GM19240 (cell line): ENCODE measurements around the gene IQGAP2.
"Not testable (repeated sequence)": the region's sequence is repeated elsewhere in the genome, so short reads cannot be mapped to it uniquely, and the experiment has no call there.

Source experiments
- DNase-seq: peaks from one replicate; pipeline ENCODE4 v3.0.0; 2011; ENCODE audit warnings: low spot score; ENCODE audit not compliant: insufficient read length

IQGAP2 gene

DNA sequence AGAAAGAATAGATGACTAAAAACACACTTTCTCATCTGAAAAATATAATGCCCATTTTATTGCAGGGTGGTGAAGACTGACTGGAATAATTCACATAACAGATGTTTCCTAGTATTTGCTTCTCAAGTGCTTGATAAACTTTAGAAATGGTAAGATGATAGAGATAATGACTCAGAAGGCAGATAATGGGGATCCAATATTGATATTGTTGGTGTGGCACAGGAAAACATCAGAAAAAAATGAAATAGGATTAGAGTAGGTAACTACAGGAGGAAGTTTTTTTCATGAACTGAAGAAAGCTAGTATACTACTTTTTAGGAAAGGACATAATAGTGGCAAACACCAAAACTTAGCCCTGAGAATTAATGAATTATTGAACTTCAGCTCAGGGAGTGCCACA lies 240.3 kb downstream of the IQGAP2 start:
- no peak for DNase-seq

- no peak for DNase-seq
Measured at GRCh38 chr5:76649140-76649539, 246.1 kb downstream of the IQGAP2 start.

GRCh38 chr5:76652809-76653414 lies 249.8 kb downstream of the IQGAP2 start:
- no peak for DNase-seq

- no peak for DNase-seq
Measured at GRCh38 chr5:76657091-76657490, 254.0 kb downstream of the IQGAP2 start.

- DNase-seq, result no peak
Measured at GRCh38 chr5:76657683-76658311, 254.7 kb downstream of the IQGAP2 start.

GRCh38 chr5:76660360-76660759 lies 257.3 kb downstream of the IQGAP2 start:
- DNase-seq, result no peak

DNA sequence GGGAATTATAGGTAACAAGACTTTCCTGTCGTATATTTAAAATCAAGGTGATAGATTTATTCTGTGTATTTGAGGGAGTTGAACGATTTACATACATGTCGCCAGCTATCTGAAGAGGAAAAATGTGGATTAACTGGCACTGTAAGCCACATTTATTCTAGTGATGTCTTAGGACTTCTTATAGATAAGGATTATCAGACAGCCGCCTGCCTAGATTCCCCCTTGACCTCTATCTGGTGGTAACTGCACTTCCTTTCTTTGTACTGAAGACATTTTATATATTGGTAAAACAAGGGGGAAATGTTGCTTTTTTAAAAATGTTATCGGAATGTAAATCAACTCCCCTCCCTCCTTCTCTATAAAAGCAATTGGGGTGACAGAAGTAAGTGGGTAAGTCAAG lies 259.4 kb downstream of the IQGAP2 start:
- no peak for DNase-seq

GRCh38 chr5:76663573-76663972 lies 260.5 kb downstream of the IQGAP2 start:
- DNase-seq, result no peak

GRCh38 chr5:76664079-76664478 lies 261.0 kb downstream of the IQGAP2 start:
- DNase-seq, result no peak

- DNase-seq, result no peak
Measured at GRCh38 chr5:76667495-76667894, 264.4 kb downstream of the IQGAP2 start.

DNA sequence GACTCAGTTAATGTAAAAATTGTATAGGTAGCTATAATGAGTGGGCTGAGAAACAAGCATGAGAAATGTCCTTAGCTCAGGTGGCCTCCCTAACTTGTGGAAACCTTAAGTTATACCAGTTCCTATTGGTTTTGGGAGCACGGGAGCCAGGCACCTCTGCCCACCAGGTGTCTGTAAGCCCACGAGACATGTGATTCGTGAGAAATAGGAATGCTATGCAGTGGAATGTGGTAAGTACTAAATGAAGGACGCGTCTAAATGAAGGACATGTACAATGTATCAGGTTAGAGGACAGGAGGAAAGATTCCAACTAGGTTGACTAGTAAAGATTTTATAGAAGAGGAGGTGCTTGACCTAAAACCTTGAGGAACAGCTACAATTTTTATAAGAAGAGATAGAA lies 266.2 kb downstream of the IQGAP2 start:
- DNase-seq, result no peak

DNA sequence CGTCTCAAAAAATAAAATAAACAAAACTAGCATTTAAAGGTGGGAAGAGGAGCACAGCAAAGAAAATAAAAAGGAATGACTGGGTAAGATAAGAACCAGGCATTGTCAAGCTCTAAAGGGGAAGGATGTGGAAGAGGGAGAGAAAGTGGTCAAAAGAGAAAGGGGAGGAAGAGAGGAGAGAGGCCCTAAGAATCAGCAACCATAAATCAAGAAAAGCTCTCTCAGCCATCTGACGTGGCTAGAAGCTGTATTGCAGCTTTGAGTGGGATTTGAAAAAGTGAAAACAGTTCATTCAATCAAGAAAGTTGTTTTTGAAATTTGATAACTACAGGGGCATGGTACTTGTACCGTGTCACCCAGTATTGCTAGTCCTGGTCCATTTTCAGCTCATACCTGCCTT lies 267.4 kb downstream of the IQGAP2 start:
- DNase-seq, result no peak

- no peak for DNase-seq
Measured at GRCh38 chr5:76672242-76672641, 269.2 kb downstream of the IQGAP2 start.

GRCh38 chr5:76673125-76673524 lies 270.0 kb downstream of the IQGAP2 start:
- DNase-seq, result no peak

DNA sequence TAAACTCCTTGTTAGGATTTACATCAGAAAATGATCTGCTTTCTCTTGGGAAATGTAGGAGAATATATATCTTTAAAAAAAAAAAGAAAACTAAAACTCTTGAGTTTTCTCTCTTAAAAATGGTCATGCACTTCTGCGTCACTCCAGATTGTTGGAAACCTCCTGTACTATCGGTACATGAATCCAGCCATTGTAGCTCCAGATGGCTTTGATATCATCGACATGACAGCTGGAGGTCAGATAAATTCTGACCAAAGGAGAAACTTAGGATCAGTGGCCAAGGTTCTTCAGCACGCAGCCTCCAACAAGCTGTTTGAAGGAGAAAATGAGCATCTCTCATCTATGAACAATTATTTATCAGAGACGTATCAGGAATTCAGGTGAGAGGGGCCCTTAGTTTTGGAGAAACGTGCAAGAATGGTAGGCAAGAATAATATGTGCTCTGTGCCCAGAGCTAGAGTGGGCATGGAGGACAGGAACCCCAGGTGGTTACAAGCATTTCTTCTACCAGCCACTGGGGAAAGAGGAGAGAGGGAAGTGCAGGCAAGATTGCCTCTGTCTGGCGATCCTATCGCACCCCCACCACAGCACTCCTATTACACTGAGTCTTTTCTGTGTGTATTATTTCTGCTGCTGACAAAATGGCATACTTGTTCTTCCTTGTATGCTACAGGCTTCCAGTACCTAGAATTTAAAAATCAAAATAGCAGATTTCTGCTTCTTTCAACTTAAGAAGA lies 271.4 kb downstream of the IQGAP2 start:
- DNase-seq, result no peak

GRCh38 chr5:76675364-76675763 lies 272.3 kb downstream of the IQGAP2 start:
- no peak for DNase-seq

GRCh38 chr5:76677849-76678472 lies 274.9 kb downstream of the IQGAP2 start:
- DNase-seq, result no peak

- no peak for DNase-seq
Measured at GRCh38 chr5:76679231-76679630, 276.1 kb downstream of the IQGAP2 start.

- not testable (repeated sequence) for DNase-seq
Measured at GRCh38 chr5:76680826-76681225, 277.7 kb downstream of the IQGAP2 start.

DNA sequence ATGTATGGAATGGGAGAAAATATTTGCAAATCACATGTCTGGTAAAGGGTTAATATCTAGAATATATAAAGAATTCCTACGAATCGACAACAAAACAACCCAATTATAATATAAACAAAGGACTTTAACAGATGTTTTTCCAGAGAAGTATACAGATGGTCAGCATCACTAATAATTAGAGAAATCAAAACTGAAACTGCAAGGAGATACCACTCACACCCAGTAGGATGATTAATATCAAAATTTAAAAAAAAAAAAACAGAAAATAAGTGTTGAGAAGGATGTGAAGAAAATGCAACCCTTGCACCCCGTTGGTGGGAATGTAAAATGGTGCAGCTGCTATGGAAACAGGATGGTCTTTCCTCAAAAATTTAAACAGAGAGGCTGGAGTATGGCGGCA lies 278.2 kb downstream of the IQGAP2 start:
- DNase-seq, result no peak

GRCh38 chr5:76682387-76682786 lies 279.3 kb downstream of the IQGAP2 start:
- DNase-seq, result no peak
